ENCODE measurements around the gene ADAM23.

The ADAM23 gene

GRCh38 chr2:206443735-206444527, 599 bp downstream of the ADAM23 start:
- H3K4me3 ChIP-seq (ENCODE audit: low read depth in 1 of 2, low read length in 2 of 2), result no peak overlapping the region
- H3K79me2 ChIP-seq (ENCODE audit: insufficient read depth, low read length), result no peaks in the 10 kb centered on the region
- no peaks in the 10 kb centered on the region for H3K4me1 ChIP-seq (ENCODE audit: insufficient read depth, low read length)
- no peak overlapping the region for H3K9ac ChIP-seq (ENCODE audit: low read depth, low read length)
- no peak overlapping the region for H3K27ac ChIP-seq (ENCODE audit: low read length)
- H4K20me1 ChIP-seq (ENCODE audit: insufficient read depth, low read length), result no peaks in the 10 kb centered on the region
- no peak overlapping the region for H2AFZ ChIP-seq (ENCODE audit: low read depth, low read length)
- ATAC-seq (ENCODE audit: insufficient read depth, low read depth) (no peak), DNase-seq (no peak)
- TF ChIP-seq CTCF (IDR thresholded peaks at IDR 0.05; ENCODE audit: borderline replicate concordance, extremely low read depth, low read length, poor library complexity, severe bottlenecking) (no peak), EZH2 (IDR thresholded peaks at IDR 0.05; ENCODE audit: borderline replicate concordance, low read depth, low read length, severe bottlenecking) (no peak)
- no peak overlapping the region for H3K4me2 ChIP-seq (ENCODE audit: insufficient read depth, low read length)
- no peaks in the 10 kb centered on the region for H3K9me3 ChIP-seq (ENCODE audit: insufficient read depth, low read length, severe bottlenecking)
- no peaks in the 10 kb centered on the region for H3K27me3 ChIP-seq (ENCODE audit: insufficient read depth, low read length, poor library complexity)
- H3K36me3 ChIP-seq (ENCODE audit: insufficient read depth, low read length), result no peaks in the 10 kb centered on the region

- Histone ChIP-seq H3K79me2 (ENCODE audit: insufficient read depth, low read length) (no peaks in the 10 kb centered on the region), H3K4me2 (ENCODE audit: insufficient read depth, low read length) (no peak overlapping the region), H4K20me1 (ENCODE audit: insufficient read depth, low read length) (no peaks in the 10 kb centered on the region), H3K9ac (ENCODE audit: low read depth, low read length) (no peak overlapping the region), H3K36me3 (ENCODE audit: insufficient read depth, low read length) (no peaks in the 10 kb centered on the region), H3K9me3 (ENCODE audit: insufficient read depth, low read length, severe bottlenecking) (no peaks in the 10 kb centered on the region), H2AFZ (ENCODE audit: low read depth, low read length) (no peak overlapping the region), H3K4me3 (ENCODE audit: low read depth in 1 of 2, low read length in 2 of 2) (no peak overlapping the region), H3K27me3 (ENCODE audit: insufficient read depth, low read length, poor library complexity) (no peaks in the 10 kb centered on the region), H3K27ac (ENCODE audit: low read length) (no peak overlapping the region), H3K4me1 (ENCODE audit: insufficient read depth, low read length) (no peaks in the 10 kb centered on the region)
- DNase-seq (no peak), ATAC-seq (ENCODE audit: insufficient read depth, low read depth) (no peak)
- TF ChIP-seq EZH2 (IDR thresholded peaks at IDR 0.05; ENCODE audit: borderline replicate concordance, low read depth, low read length, severe bottlenecking) (no peak), CTCF (IDR thresholded peaks at IDR 0.05; ENCODE audit: borderline replicate concordance, extremely low read depth, low read length, poor library complexity, severe bottlenecking) (no peak)
Observed at GRCh38 chr2:206445948-206446347, 2.6 kb downstream of the ADAM23 start.

GRCh38 chr2:206452242-206452641, 8.9 kb downstream of the ADAM23 start:
- H3K4me2 ChIP-seq (ENCODE audit: insufficient read depth, low read length), result no peak overlapping the region
- TF ChIP-seq EZH2 (IDR thresholded peaks at IDR 0.05; ENCODE audit: borderline replicate concordance, low read depth, low read length, severe bottlenecking) (no peak), CTCF (IDR thresholded peaks at IDR 0.05; ENCODE audit: borderline replicate concordance, extremely low read depth, low read length, poor library complexity, severe bottlenecking) (no peak)
- H3K36me3 ChIP-seq (ENCODE audit: insufficient read depth, low read length), result no peaks in the 10 kb centered on the region
- H2AFZ ChIP-seq (ENCODE audit: low read depth, low read length), result no peak overlapping the region
- no peak for ATAC-seq (ENCODE audit: insufficient read depth, low read depth)
- no peak overlapping the region for H3K9ac ChIP-seq (ENCODE audit: low read depth, low read length)
- no peaks in the 10 kb centered on the region for H3K9me3 ChIP-seq (ENCODE audit: insufficient read depth, low read length, severe bottlenecking)
- no peak overlapping the region for H3K27ac ChIP-seq (ENCODE audit: low read length)
- no peaks in the 10 kb centered on the region for H3K27me3 ChIP-seq (ENCODE audit: insufficient read depth, low read length, poor library complexity)
- H3K79me2 ChIP-seq (ENCODE audit: insufficient read depth, low read length), result no peaks in the 10 kb centered on the region
- no peaks in the 10 kb centered on the region for H3K4me1 ChIP-seq (ENCODE audit: insufficient read depth, low read length)
- H3K4me3 ChIP-seq (ENCODE audit: low read depth in 1 of 2, low read length in 2 of 2), result no peak overlapping the region
- H4K20me1 ChIP-seq (ENCODE audit: insufficient read depth, low read length), result no peaks in the 10 kb centered on the region
- DNase-seq, result no peak

All from DND-41 (cell line).